Loucy (cell line): Measurements from ENCODE around the gene MCC.

Experiments
- H2AFZ ChIP-seq: fragments of 200-600 bp; sonication (generic); 2 replicates; pipeline ENCODE4 v1.6.0; 2016; ENCODE audit warnings: antibody characterized with exemption, mild to moderate bottlenecking, low read length, moderate library complexity
- H3F3A ChIP-seq: fragments of 200-600 bp; 2 replicates; pipeline ENCODE4 v1.6.0; 2016; ENCODE audit warnings: antibody characterized with exemption, low read depth, mild to moderate bottlenecking
- H3K27me3 ChIP-seq: fragments of 200-600 bp; sonication (generic); 2 replicates; pipeline ENCODE4 v1.6.1; 2014; ENCODE audit warnings: low read length, mild to moderate bottlenecking; ENCODE audit not compliant: insufficient read depth, poor library complexity, severe bottlenecking
- H3K36me3 ChIP-seq: fragments of 200-600 bp; sonication (generic); 2 replicates; pipeline ENCODE4 v1.6.1; 2016; ENCODE audit warnings: low read length; ENCODE audit not compliant: insufficient read depth
- H3K4me1 ChIP-seq: fragments of 200-600 bp; sonication (generic); 2 replicates; pipeline ENCODE4 v1.5.1; 2014; ENCODE audit warnings: low read length, mild to moderate bottlenecking; ENCODE audit not compliant: insufficient read depth, poor library complexity, severe bottlenecking
- H3K4me2 ChIP-seq: fragments of 200-600 bp; sonication (generic); 2 replicates; pipeline ENCODE4 v1.6.0; 2014; ENCODE audit warnings: antibody characterized with exemption, low read length, low read depth, mild to moderate bottlenecking; ENCODE audit not compliant: poor library complexity, severe bottlenecking
- H3K4me3 ChIP-seq: fragments of 200-600 bp; sonication (generic); 2 replicates; pipeline ENCODE4 v1.5.1; 2014; ENCODE audit warnings: low read length, mild to moderate bottlenecking, mixed read lengths; ENCODE audit not compliant: poor library complexity, severe bottlenecking
- H3K79me2 ChIP-seq: fragments of 200-600 bp; sonication (generic); 2 replicates; pipeline ENCODE4 v1.6.1; 2014; ENCODE audit warnings: low read length; ENCODE audit not compliant: insufficient read depth
- H3K9ac ChIP-seq: fragments of 200-600 bp; sonication (generic); 2 replicates; pipeline ENCODE4 v1.6.0; 2014; ENCODE audit warnings: mild to moderate bottlenecking, low read depth, low read length, moderate library complexity; ENCODE audit not compliant: poor library complexity, severe bottlenecking
- H3K9me2 ChIP-seq: fragments of 200-600 bp; sonication (generic); replicated peaks from 2 replicates; pipeline ENCODE4 v1.6.1; 2016; ENCODE audit warnings: low read depth, low read length, mixed read lengths
- H3K9me3 ChIP-seq: fragments of 200-600 bp; sonication (generic); 2 replicates; pipeline ENCODE4 v1.6.1; 2014; ENCODE audit warnings: mild to moderate bottlenecking, antibody characterized with exemption, low read length, low read depth; ENCODE audit not compliant: insufficient read depth
- H4K20me1 ChIP-seq: fragments of 200-600 bp; sonication (generic); 2 replicates; pipeline ENCODE4 v1.6.0; 2014; ENCODE audit warnings: antibody characterized with exemption, low read length, mild to moderate bottlenecking; ENCODE audit not compliant: insufficient read depth, poor library complexity, severe bottlenecking
- CTCF ChIP-seq: fragments of 200-600 bp; sonication (generic); conservative IDR thresholded peaks from 2 replicates; pipeline ENCODE4 v1.5.1; 2014; ENCODE audit warnings: mild to moderate bottlenecking, antibody characterized with exemption, low read length
- EZH2phosphoT487 ChIP-seq: fragments of 200-600 bp; IDR thresholded peaks from 2 replicates; pipeline ENCODE4 v1.6.1; 2018; ENCODE audit warnings: antibody characterized with exemption, mild to moderate bottlenecking, moderate library complexity, borderline replicate concordance

The MCC gene

GRCh38 chr5:113507601-113508000 lies 19.3 kb upstream of the MCC start:
- Histone ChIP-seq H3K9ac (no peak overlapping the region), H3K4me3 (no peak overlapping the region), H3F3A (no peaks in the 10 kb centered on the region), H3K4me2 (no peak overlapping the region), H3K4me1 (no peaks in the 10 kb centered on the region), H3K36me3 (no peaks in the 10 kb centered on the region), H3K27me3 (peaks cover 59% of the 10 kb centered on the region), H3K9me2 (no peaks in the 10 kb centered on the region), H4K20me1 (no peaks in the 10 kb centered on the region), H2AFZ (no peak overlapping the region), H3K9me3 (no peaks in the 10 kb centered on the region), H3K79me2 (no peaks in the 10 kb centered on the region)
- TF ChIP-seq CTCF: no peak
- TF ChIP-seq EZH2phosphoT487: no peak

- no peak for TF ChIP-seq CTCF
- TF ChIP-seq EZH2phosphoT487: no peak
- Histone ChIP-seq H3K9me3 (no peaks in the 10 kb centered on the region), H3K27me3 (peaks cover 83% of the 10 kb centered on the region), H3K9me2 (no peaks in the 10 kb centered on the region), H3F3A (no peaks in the 10 kb centered on the region), H3K9ac (no peak overlapping the region), H3K79me2 (no peaks in the 10 kb centered on the region), H3K4me1 (no peaks in the 10 kb centered on the region), H3K4me3 (no peak overlapping the region), H2AFZ (no peak overlapping the region), H4K20me1 (no peaks in the 10 kb centered on the region), H3K4me2 (no peak overlapping the region), H3K36me3 (no peaks in the 10 kb centered on the region)
Measured at GRCh38 chr5:113505181-113505580, 16.9 kb upstream of the MCC start.

- Histone ChIP-seq H3K79me2 (no peaks in the 10 kb centered on the region), H3K4me2 (no peak overlapping the region), H3K36me3 (no peaks in the 10 kb centered on the region), H3K27me3 (peaks cover 83% of the 10 kb centered on the region), H3K9me2 (no peaks in the 10 kb centered on the region), H3K9ac (no peak overlapping the region), H3K9me3 (no peaks in the 10 kb centered on the region), H4K20me1 (no peaks in the 10 kb centered on the region), H3K4me1 (no peaks in the 10 kb centered on the region), H3F3A (no peaks in the 10 kb centered on the region), H3K4me3 (no peak overlapping the region), H2AFZ (no peak overlapping the region)
- no peak for TF ChIP-seq CTCF
- TF ChIP-seq EZH2phosphoT487: no peak
Measured at GRCh38 chr5:113503146-113503545, 14.9 kb upstream of the MCC start.
